Thyroid gland (tissue), 4 donors: Measurements from ENCODE around the gene LDLRAD3. TPM values are rescaled to one million over a fixed set of nuclear protein-coding genes. Genes with fewer than 3 reads are reported as not detected.

Experiments used
- DNase-seq, 2 donors: peaks; one replicate each; pipeline ENCODE4 v3.0.0-alpha.2; 2019
- H3K27ac ChIP-seq, 3 donors: fragments of 200-600 bp; sonication (generic); 1 replicate in 2 of 3; 2 replicates in 1 of 3; pipeline ENCODE4 v1.5.1; 2016 to 2019; ENCODE audit warnings: mild to moderate bottlenecking in 1 of 3, moderate library complexity in 1 of 3
- H3K27me3 ChIP-seq: fragments of 200-600 bp; sonication (generic); one replicate; pipeline ENCODE4 v1.5.1; 2019
- H3K36me3 ChIP-seq, 2 donors: fragments of 200-600 bp; sonication (generic); one replicate each; pipeline ENCODE4 v1.5.1; 2016 to 2019
- H3K4me1 ChIP-seq, 2 donors: fragments of 200-600 bp; sonication (generic); one replicate each; pipeline ENCODE4 v1.5.1; 2017 to 2019
- H3K4me3 ChIP-seq, 3 donors: fragments of 200-600 bp; sonication (generic); replicated peaks in 1 of 3; 1 replicate in 2 of 3; 2 replicates in 1 of 3; pipeline ENCODE4 v1.5.1; 2016; ENCODE audit warnings: mild to moderate bottlenecking in 1 of 3
- H3K9me3 ChIP-seq: fragments of 200-600 bp; sonication (generic); one replicate; pipeline ENCODE4 v1.5.1; 2017
- CTCF ChIP-seq, 6 experiments: fragments of 200-600 bp in 3 of 6; fragments of 450-650 bp in 3 of 6; sonication (generic) in 3 of 6; IDR thresholded peaks; one replicate each; pipeline ENCODE4 v1.5.1; 2016 to 2019; ENCODE audit warnings: antibody characterized with exemption in 6 of 6, mild to moderate bottlenecking in 2 of 6, inconsistent platforms in 1 of 6, moderate library complexity in 1 of 6
- POLR2A ChIP-seq, 2 donors: fragments of 450-650 bp; IDR thresholded peaks; one replicate each; pipeline ENCODE4 v1.6.1; 2017; ENCODE audit warnings: antibody characterized with exemption in 2 of 2, mild to moderate bottlenecking in 2 of 2, moderate library complexity in 1 of 2
- WGBS, 2 donors: methylation state at CpG; one replicate each; pipeline ENCODE4 v1.1.5; 2017; 5-methylcytosine and 5-hydroxymethylcytosine counted together
- intact Hi-C: fragments of 100-400 bp; cut with DNase I; formaldehyde crosslinking; loops from one replicate; pipeline ENCODE4 v1.15.1; 2023
- total RNA-seq, 4 donors: library from RNA; depleted of rRNA; stranded (reverse); fragments of >200 nt; gene quantifications; one replicate each; pipeline ENCODE4 v1.2.3, GENCODE V29; 2016

Gene LDLRAD3
- total RNA-seq, 4 donors from 2014 or later, result 3.6 to 9.3 (median 6.2) TPM

- no peaks in the 10 kb centered on the region for H3K36me3 ChIP-seq
- no peak overlapping the region for H3K27ac ChIP-seq
- WGBS, 2 donors, result 91 to 94% methylated on average over 7 to 9 of the region's 10 CpGs
- H3K9me3 ChIP-seq, result no peaks in the 10 kb centered on the region
- no peak for DNase-seq
- TF ChIP-seq POLR2A (IDR thresholded peaks at IDR 0.05) (no peak), CTCF (IDR thresholded peaks at IDR 0.05) (no peak)
- H3K4me3 ChIP-seq, result no peak overlapping the region
- H3K27me3 ChIP-seq, result no peaks in the 10 kb centered on the region
- H3K4me1 ChIP-seq, result peaks cover 0 to 15% of the 10 kb centered on the region in 2 donors
- intact Hi-C loops, result no loop called here
Observed at GRCh38 chr11:36077886-36078685, 134.2 kb downstream of the LDLRAD3 start.

DNA sequence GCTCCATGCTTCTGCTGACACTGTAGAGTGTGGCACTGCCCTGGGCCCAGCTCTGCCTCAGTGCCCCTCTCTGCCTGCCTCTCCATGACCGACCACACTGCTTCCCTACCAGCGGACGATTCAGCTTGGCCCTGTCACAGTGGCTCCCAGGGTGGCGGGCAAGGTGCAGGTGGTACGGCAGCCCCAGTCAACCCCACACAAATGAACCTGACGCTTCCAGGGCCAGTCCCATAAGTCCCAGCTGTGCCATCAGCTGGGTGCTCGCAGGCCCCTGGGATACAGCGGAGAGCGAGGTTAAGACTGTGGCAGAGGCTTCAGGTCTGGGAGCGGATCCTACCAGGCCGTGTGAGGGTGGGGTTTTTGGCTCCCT is 134.8 kb downstream of the LDLRAD3 start:
- no peaks in the 10 kb centered on the region for H3K9me3 ChIP-seq
- 90 to 97% methylated on average over 6 to 10 of the region's 11 CpGs for WGBS, 2 donors
- DNase-seq, result no peak
- TF ChIP-seq CTCF (IDR thresholded peaks at IDR 0.05), result no peak
- no peak for TF ChIP-seq POLR2A (IDR thresholded peaks at IDR 0.05)
- H3K36me3 ChIP-seq, result no peaks in the 10 kb centered on the region
- H3K4me1 ChIP-seq, result peaks cover 0 to 9% of the 10 kb centered on the region in 2 donors
- H3K27ac ChIP-seq, result no peak overlapping the region
- intact Hi-C loops, result no loop called here
- H3K27me3 ChIP-seq, result no peaks in the 10 kb centered on the region
- no peak overlapping the region for H3K4me3 ChIP-seq

DNA sequence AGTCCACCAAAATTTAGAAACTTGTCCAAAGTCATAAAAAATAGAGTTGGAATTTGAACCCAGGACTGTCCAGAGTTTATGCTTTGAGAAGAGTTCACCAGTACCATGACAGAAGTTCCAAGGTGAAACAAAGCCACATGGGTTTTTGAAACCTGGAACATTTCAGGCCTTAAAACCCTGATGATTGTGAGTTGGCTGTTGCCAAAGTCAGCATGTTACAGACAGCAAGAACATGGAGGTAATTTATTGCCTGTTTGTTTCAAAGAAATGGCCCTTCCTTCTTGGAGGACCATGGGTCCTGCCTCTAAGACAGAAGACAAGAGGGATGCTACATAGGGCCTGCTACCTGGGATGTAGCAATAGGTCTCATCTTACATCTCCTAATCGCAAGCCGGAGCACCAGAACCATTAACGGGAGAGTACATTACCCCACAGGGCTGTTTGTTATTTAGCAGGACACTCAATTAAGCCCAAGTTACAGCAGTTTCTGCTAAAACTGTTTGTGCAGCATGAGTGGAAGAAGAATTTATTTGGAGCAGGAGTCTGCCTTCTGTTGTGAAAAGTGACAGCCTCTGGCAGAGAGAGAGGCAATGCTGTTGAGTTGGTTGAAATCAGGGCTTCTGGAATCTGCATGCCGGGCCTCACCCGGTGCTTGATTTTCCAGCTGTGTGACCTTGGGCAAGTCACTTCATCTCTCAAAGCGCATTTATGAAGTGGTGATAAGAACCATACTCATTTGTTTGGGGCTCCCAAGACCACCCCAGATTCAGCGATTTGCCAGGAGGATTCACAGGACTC is 136.2 kb downstream of the LDLRAD3 start:
- TF ChIP-seq CTCF (IDR thresholded peaks at IDR 0.05) (no peak), POLR2A (IDR thresholded peaks at IDR 0.05) (no peak)
- DNase-seq, result no peak
- 85 to 97% methylated on average over 7 of the region's 7 CpGs for WGBS, 2 donors
- H3K4me1 ChIP-seq, result no peaks in the 10 kb centered on the region
- H3K36me3 ChIP-seq, result no peaks in the 10 kb centered on the region
- no peak overlapping the region for H3K4me3 ChIP-seq
- intact Hi-C loops, result no loop called here
- no peak overlapping the region for H3K27ac ChIP-seq
- H3K27me3 ChIP-seq, result no peaks in the 10 kb centered on the region
- no peaks in the 10 kb centered on the region for H3K9me3 ChIP-seq

DNA sequence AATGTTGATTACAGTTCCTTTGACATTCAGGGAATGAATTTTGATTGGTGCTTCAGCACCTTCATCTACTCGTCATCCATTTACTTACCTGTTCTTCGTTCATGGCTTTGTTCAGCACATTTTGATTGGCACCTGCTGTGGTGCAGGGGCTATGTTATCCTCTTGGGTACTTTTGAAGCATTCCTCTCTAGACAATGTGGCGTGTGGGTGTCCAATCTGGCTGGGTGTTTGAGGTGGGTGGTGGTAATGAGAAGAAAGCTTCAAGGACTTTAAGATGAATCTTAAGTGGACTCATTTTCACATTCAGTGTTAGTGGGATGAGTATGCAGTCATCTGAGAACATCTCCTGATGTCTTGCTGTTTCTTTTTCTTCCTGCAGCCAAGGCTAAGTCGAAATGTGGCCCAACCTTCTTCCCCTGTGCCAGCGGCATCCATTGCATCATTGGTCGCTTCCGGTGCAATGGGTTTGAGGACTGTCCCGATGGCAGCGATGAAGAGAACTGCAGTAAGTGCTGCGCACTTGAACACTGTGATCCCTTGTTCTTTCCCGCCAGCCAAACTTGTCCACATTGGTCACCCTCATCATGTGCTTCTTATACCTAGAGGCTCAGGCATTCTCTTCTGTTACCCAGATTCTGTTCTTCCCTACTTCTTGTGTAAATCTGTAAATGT is 137.5 kb downstream of the LDLRAD3 start:
- Histone ChIP-seq H3K4me3 (no peak overlapping the region), H3K4me1 (no peaks in the 10 kb centered on the region), H3K27ac (no peak overlapping the region), H3K36me3 (no peaks in the 10 kb centered on the region), H3K9me3 (no peaks in the 10 kb centered on the region), H3K27me3 (no peaks in the 10 kb centered on the region)
- intact Hi-C loops, result no loop called here
- TF ChIP-seq CTCF (IDR thresholded peaks at IDR 0.05) (no peak), POLR2A (IDR thresholded peaks at IDR 0.05) (no peak)
- WGBS, 2 donors, result 91 to 93% methylated on average over 11 of the region's 11 CpGs
- no peak for DNase-seq
